Stimulated activated CD4-positive, alpha-beta T cell treated with anti-CD3 and anti-CD28 coated beads, Interleukin-15, amount 100 ng/mL, for 48 hours (primary cell): Measurements from ENCODE around the gene NTRK2.

ENCODE experiments used
- DNase-seq, 2 donors: peaks; one replicate each; pipeline ENCODE4 v3.0.0-alpha.2; 2020; ENCODE audit warnings: low read depth in 2 of 2

NTRK2 gene

GRCh38 chr9:84736081-84736480 is 66.6 kb downstream of the NTRK2 start:
- no peak for DNase-seq

GRCh38 chr9:84736536-84736935 is 67.0 kb downstream of the NTRK2 start:
- DNase-seq, result no peak

- no peak for DNase-seq
Measured at GRCh38 chr9:84738353-84738752, 68.8 kb downstream of the NTRK2 start.

- DNase-seq, result no peak
Measured at GRCh38 chr9:84742261-84742660, 72.7 kb downstream of the NTRK2 start.

- DNase-seq, result no peak
Measured at GRCh38 chr9:84744195-84744594, 74.7 kb downstream of the NTRK2 start.

GRCh38 chr9:84744726-84745125 is 75.2 kb downstream of the NTRK2 start:
- DNase-seq, result no peak

GRCh38 chr9:84748112-84748511 is 78.6 kb downstream of the NTRK2 start:
- no peak for DNase-seq

GRCh38 chr9:84750152-84750865 is 80.8 kb downstream of the NTRK2 start:
- DNase-seq, result no peak

GRCh38 chr9:84751921-84752320 is 82.4 kb downstream of the NTRK2 start:
- DNase-seq, result no peak

GRCh38 chr9:84754461-84754860 is 84.9 kb downstream of the NTRK2 start:
- no peak for DNase-seq

GRCh38 chr9:84754881-84755280 is 85.4 kb downstream of the NTRK2 start:
- DNase-seq, result no peak

GRCh38 chr9:84755380-84755779 is 85.9 kb downstream of the NTRK2 start:
- DNase-seq, result no peak

- no peak for DNase-seq
Measured at GRCh38 chr9:84756171-84756570, 86.6 kb downstream of the NTRK2 start.

GRCh38 chr9:84756731-84757130 is 87.2 kb downstream of the NTRK2 start:
- no peak for DNase-seq

GRCh38 chr9:84758817-84759216 is 89.3 kb downstream of the NTRK2 start:
- DNase-seq, result no peak

- DNase-seq, result peak in 1 of 2 donors; percentile 14
Measured at GRCh38 chr9:84759300-84759750, 89.8 kb downstream of the NTRK2 start.

GRCh38 chr9:84759804-84760203 is 90.3 kb downstream of the NTRK2 start:
- DNase-seq, result no peak

GRCh38 chr9:84761137-84761808 is 91.7 kb downstream of the NTRK2 start:
- DNase-seq, result no peak

GRCh38 chr9:84772511-84772910 is 103.0 kb downstream of the NTRK2 start:
- DNase-seq, result no peak

- DNase-seq, result no peak
Measured at GRCh38 chr9:84773022-84773421, 103.5 kb downstream of the NTRK2 start.

GRCh38 chr9:84775056-84775643 is 105.6 kb downstream of the NTRK2 start:
- no peak for DNase-seq

- DNase-seq, result no peak
Measured at GRCh38 chr9:84778570-84778969, 109.0 kb downstream of the NTRK2 start.

GRCh38 chr9:84779883-84780282 is 110.4 kb downstream of the NTRK2 start:
- DNase-seq, result no peak
